HS-27A (cell line): ENCODE measurements around the gene RASSF5.

Experiments used
- DNase-seq: peaks from one replicate; pipeline ENCODE4 v3.0.0-alpha.2; 2012; ENCODE audit warnings: low read depth, missing footprints

RASSF5 gene, protein sequence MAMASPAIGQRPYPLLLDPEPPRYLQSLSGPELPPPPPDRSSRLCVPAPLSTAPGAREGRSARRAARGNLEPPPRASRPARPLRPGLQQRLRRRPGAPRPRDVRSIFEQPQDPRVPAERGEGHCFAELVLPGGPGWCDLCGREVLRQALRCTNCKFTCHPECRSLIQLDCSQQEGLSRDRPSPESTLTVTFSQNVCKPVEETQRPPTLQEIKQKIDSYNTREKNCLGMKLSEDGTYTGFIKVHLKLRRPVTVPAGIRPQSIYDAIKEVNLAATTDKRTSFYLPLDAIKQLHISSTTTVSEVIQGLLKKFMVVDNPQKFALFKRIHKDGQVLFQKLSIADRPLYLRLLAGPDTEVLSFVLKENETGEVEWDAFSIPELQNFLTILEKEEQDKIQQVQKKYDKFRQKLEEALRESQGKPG

DNA sequence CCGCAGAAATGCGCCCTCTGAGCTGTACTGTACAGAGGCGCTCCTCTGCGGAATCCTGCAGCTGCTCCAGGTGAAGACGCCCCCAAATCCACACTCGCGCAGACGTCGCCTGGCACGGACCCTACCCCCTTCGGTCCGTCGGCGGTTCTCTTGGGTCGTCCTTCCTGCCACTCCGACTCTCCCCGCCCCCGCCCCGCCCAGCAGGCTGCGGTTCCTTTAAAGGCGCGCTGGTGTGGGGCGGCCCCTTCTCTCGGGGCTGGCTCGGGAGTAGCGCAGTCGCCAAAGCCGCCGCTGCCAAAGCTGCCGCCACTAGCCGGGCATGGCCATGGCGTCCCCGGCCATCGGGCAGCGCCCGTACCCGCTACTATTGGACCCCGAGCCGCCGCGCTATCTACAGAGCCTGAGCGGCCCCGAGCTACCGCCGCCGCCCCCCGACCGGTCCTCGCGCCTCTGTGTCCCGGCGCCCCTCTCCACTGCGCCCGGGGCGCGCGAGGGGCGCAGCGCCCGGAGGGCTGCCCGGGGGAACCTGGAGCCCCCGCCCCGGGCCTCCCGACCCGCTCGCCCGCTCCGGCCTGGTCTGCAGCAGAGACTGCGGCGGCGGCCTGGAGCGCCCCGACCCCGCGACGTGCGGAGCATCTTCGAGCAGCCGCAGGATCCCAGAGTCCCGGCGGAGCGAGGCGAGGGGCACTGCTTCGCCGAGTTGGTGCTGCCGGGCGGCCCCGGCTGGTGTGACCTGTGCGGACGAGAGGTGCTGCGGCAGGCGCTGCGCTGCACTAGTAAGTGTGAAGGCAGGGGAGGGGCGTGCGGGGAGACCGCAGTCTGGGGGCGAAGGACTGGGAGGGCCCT, at the start of gene RASSF5:
RASSF5 (plus strand) TSS at position 248 of the 846 bp plus-strand sequence; CDS start at position 320, 72 bp downstream.
- DNase-seq: no peak

GRCh38 chr1:206459703-206460102, 47.6 kb upstream of the RASSF5 start:
- DNase-seq: no peak

GRCh38 chr1:206460836-206461426, 46.4 kb upstream of the RASSF5 start:
- no peak for DNase-seq

GRCh38 chr1:206461602-206462455, 45.5 kb upstream of the RASSF5 start:
- no peak for DNase-seq

- no peak for DNase-seq
Observed at GRCh38 chr1:206463137-206463536, 44.2 kb upstream of the RASSF5 start.

DNA sequence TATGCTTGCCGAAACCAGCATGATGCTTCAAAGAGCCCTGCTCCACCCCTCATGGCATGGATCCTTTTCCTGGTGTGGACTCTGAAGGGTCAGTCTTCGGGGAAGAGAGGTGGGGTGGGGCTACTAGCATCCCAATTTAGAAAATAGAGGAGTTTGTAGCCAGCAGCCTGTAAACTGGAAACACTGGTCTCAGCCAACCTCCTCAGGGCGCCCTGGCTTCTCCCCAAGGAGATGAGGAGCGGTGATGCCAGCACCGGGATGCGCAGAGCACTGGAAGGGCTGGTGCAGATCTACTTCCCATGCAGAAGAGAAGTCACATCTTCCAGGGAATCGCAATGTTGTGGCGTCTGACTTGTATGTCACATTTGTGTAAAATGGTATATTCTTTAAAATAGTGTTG, 43.4 kb upstream of the RASSF5 start:
- DNase-seq: no peak

DNA sequence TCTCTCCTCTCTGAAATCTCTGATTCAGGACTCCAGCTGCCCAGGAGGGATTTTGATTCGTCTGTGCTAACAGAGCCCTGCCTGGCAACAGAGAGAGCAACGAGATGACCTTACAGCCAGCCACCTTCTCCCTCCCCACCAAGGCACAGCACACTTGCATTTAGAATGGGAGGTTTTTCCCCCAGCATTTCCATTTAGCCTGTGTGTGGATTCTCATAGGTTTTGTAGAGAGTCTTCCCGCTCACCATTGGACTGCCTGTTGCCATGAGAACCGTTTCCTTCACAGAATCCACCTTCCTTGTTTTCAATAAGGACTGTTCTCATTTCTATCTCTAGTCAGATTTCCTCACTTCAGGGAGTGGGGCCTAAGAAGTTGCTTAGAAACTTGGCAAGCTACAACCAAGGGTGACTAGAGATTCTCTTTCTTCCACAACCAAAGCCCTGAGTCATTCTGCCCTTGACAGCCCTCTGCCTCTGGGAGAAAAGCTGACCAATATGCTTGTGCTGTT, 42.8 kb upstream of the RASSF5 start:
- no peak for DNase-seq

GRCh38 chr1:206465951-206466350, 41.4 kb upstream of the RASSF5 start:
- DNase-seq: no peak

DNA sequence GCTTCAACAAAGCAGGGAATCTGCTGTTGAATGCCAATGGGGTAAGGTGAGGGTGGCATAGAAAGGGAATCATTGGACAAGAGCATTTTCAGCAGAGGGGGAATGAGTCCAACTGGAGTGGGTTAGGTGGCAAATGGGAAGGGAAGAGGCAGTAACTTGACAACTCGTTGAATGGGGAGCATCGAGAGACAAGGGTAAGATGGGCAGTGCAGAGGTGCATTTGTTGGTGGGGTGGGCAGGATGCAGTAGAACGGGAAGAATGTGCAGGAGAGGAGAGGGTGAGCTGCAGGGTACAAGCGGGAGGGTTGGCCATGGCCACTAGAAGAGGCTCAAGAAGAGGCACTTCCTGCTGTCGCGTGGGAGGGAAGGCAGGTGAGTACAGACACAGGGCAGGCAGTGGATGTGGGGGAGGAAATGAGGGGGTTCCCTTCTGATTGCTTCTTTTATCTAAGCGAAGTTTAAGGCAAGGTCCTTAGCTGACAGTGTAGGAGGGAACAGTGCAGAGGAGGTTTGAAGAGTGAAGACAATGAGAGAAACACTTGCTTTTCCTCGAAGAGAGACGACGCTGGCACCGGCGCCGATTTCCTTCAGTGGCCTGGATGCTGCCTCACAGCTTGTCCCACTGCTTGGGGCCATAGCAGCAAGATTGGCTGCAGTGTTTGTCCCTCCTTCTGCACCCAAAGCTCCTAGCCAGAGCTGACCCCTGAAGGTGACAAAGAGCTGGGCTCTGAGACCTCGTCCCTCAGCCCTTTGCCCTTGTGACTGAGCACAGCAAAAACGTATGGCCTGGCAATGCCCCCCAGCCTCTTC, 40.3 kb upstream of the RASSF5 start:
- no peak for DNase-seq

DNA sequence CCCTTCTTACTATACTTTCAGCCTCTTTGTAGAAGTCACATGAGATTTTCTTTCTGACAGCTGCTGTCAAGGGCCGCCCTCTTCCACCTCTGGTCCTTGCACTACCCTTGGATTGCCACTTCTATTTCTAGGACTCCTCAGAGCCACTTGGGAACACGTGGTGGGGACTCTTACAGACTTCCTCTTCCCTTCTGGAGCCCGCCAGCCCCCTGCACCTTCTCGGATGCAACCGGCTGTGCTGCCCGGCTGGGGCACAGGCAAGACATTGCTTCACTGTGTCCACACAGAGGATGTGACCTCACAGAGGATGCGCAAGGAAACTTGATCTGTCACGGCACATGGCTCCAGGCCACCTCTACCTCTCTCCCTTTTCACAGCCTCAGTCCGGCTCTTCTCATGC, 39.4 kb upstream of the RASSF5 start:
- no peak for DNase-seq

GRCh38 chr1:206468571-206468970, 38.8 kb upstream of the RASSF5 start:
- no peak for DNase-seq

DNA sequence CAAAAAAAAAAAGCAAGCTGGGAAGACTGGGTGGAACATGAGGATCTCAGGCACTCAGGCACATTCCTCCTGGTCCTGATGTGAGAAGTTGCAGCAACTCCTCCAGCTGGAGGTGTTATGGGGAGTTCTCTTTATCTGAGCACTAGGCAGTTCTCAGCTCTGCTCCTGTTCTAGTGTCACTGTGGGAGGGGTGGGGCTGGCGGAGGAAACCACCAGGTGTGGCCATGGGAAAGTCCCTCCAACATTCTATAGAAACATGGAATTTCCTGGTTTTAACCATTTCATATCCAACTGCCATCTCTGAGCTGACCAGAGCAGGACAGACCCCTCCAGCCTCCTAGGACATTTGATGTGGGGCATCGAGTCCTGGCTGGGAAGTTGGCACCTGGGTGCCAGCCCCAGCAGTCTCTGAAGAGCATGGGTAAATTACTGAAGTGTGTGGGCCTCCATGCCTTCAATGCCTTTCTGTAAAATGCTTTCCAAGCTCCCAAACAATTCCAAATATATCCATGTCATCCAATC, 37.9 kb upstream of the RASSF5 start:
- DNase-seq: no peak

DNA sequence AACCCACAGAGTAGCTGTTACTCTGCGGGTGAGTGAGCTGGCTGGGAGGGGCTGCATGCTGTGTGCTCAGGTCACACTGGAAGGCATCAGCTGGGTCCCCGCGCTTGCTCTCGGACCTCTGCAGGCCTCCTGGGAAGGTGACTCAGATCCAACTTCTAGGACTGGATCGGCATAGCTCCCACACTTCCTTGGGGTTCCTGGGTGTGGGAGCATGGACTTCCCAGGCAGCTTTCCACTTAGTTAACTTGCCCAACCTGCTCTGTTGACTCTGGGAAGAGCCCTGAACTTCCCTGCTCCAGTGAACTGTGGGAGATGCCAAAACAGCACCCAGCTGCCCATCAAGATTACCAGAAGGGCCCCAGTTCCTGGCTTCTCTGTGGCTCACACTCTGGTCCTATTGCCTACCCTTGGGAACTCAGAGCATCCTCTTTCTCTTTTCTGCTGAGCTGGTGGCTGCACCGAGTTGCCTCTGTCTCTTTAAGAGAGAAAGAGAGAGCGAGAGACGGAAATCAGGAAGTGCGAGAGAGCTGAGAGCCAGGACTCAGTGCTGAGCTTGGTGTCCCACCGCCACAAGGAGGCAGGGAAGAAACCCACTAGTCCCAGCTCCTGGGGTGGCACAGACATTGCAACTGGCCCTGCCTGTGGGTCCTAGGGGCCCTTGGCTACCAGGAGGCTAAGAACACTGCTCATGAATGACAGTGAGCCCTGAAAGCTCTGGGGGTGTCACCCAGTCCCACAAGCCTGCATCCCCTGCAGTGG, 37.2 kb upstream of the RASSF5 start, which contains the start of gene IKBKE:
IKBKE (plus strand) TSS at position 544 of the 759 bp plus-strand sequence. CDS start 2,752 bp downstream, outside the sequence.
- DNase-seq: no peak

DNA sequence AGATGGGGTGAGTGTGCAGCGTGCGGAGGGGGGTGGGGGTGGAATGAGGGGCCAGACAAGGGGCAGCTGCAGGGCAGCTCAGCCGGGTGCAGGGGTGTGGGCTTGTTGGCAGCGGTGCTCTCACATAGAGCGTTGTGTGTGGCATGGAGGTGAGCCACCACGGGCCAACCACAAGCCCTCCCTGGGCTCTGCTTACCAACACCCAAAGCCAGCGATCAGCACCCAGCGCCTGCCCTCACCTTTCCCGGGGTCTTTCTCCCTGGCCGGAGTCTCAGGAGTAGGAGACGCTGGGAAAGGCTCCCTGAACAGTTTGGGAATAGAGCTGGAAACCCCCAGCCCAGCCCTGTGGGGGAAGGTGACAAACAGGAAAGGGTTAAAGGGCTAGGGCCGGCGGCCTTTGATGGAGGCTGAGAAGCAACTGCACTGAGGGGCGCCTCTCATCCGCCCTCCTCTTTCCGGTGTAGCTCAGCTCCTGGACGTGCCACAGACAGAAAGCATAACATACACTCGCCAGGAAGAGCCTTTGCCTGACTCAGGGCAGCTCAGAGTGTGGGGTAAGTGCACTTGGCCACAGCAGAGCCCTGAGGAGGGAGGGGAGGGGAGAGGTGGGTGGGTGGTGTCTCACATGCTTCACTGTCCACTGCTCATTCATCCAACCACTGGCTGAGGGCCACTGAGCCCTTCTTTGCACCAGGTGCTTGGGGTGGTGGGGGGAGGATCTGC, 36.5 kb upstream of the RASSF5 start:
- DNase-seq: no peak

DNA sequence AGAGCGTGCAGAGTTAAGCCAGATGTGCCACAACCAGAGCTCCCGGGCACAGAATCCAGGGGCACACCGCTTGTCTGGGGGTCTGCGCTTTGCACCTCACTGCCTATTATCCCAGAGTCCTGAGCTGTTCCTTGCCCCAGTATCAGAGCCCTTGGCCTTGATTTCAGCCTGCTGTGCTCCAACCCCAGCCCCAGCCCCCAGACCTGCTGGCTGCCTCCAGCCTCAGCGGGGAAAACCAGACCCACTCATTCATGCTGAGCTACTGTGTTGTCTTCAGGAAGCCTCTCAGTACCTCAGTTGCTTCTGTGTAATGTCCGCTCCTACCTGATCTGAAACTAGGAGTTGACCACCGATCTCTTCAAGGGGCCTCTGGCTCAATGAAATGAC, 35.9 kb upstream of the RASSF5 start:
- no peak for DNase-seq

DNA sequence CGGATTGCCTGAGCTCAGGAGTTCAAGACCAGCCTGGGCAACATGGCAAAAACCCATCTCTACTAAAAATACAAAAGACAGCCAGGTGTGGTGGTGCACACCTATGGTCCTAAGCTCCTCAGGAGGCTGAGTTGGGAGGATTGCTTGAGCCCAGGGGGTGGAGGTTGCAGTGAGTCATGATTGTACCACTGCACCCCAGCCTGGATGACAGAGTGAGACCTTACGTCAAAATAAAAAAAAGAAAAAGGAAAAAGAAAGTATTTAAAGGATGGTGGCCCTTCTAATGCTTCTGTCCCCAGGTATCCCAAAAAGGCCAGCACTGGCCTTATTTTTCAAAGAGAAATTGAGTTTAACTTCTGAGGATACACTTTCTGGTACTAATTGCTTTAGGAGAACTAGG, 35.3 kb upstream of the RASSF5 start:
- DNase-seq: no peak

GRCh38 chr1:206472454-206472853, 34.9 kb upstream of the RASSF5 start:
- DNase-seq: no peak

- no peak for DNase-seq
Observed at GRCh38 chr1:206472886-206473285, 34.4 kb upstream of the RASSF5 start.

- DNase-seq: no peak
Observed at GRCh38 chr1:206476058-206476457, 31.3 kb upstream of the RASSF5 start.
